A673 (cell line): ENCODE data around the gene KCNQ2.

Source experiments
- EZH2 ChIP-seq: fragments of 200-600 bp; sonication (generic); IDR thresholded peaks from 2 replicates; pipeline ENCODE4 v1.6.1; 2017; ENCODE audit warnings: borderline replicate concordance, low read depth, mild to moderate bottlenecking, mixed read lengths, antibody characterized with exemption, low read length; ENCODE audit not compliant: poor library complexity, severe bottlenecking
- TF ChIP-seq, protein P1 (sequence below): fragments of 300-800, 200-600 bp; sonication (generic); conservative IDR thresholded peaks from 2 replicates; pipeline ENCODE4 v1.5.1; 2017; ENCODE audit warnings: low read depth, mild to moderate bottlenecking, antibody characterized with exemption, low read length, moderate library complexity, mixed read lengths

DNA sequence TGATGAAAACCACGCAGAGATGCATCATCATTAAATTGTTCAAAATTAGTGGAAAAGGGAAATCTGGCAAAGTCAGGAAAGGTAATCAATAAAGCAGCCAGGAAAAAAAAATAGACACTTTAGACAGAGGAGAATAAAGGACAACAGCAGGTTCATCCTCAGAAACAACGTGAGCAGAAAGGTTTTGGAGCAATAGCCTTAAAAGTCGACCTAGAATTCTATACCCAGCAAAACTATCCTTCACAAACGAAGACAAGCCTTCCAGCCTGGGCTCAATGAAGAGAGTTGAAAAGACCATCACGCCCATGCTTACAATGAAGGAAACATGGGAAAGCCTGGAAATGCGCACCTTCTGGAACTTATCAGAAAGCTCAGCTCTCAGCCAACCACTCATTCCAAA is 86.6 kb downstream of the KCNQ2 start:
- TF ChIP-seq, protein P1, sequence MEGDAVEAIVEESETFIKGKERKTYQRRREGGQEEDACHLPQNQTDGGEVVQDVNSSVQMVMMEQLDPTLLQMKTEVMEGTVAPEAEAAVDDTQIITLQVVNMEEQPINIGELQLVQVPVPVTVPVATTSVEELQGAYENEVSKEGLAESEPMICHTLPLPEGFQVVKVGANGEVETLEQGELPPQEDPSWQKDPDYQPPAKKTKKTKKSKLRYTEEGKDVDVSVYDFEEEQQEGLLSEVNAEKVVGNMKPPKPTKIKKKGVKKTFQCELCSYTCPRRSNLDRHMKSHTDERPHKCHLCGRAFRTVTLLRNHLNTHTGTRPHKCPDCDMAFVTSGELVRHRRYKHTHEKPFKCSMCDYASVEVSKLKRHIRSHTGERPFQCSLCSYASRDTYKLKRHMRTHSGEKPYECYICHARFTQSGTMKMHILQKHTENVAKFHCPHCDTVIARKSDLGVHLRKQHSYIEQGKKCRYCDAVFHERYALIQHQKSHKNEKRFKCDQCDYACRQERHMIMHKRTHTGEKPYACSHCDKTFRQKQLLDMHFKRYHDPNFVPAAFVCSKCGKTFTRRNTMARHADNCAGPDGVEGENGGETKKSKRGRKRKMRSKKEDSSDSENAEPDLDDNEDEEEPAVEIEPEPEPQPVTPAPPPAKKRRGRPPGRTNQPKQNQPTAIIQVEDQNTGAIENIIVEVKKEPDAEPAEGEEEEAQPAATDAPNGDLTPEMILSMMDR = no peak
- TF ChIP-seq EZH2 = no peak
